ENCODE measurements around the gene DSCAML1.

DSCAML1 gene

GRCh38 chr11:117724104-117724503, 72.9 kb downstream of the DSCAML1 start:
- Histone ChIP-seq H3K79me2 (ENCODE audit: low read length) (no peaks in the 10 kb centered on the region), H3K4me2 (ENCODE audit: low read length) (no peak overlapping the region)

GRCh38 chr11:117723277-117724024, 73.6 kb downstream of the DSCAML1 start:
- Histone ChIP-seq H2AFZ (ENCODE audit: low read depth, low read length) (no peak overlapping the region), H4K20me1 (ENCODE audit: insufficient read depth, low read length) (no peaks in the 10 kb centered on the region), H3K9ac (ENCODE audit: low read length) (no peak overlapping the region), H3K9me3 (ENCODE audit: insufficient read depth, low read length) (no peaks in the 10 kb centered on the region), H3K79me2 (ENCODE audit: low read length) (no peaks in the 10 kb centered on the region), H3K27ac (ENCODE audit: low read length) (no peak overlapping the region), H3K27me3 (ENCODE audit: low read depth, low read length) (peaks cover 32% of the 10 kb centered on the region), H3K4me2 (ENCODE audit: low read length) (no peak overlapping the region), H3K4me1 (ENCODE audit: low read length) (no peaks in the 10 kb centered on the region), H3K36me3 (replicated peaks; ENCODE audit: low read depth, low read length) (no peaks in the 10 kb centered on the region), H3K4me3 (ENCODE audit: low read length) (no peak overlapping the region)
- TF ChIP-seq EZH2phosphoT487 (IDR thresholded peaks at IDR 0.05; ENCODE audit: low read depth) (no peak), CTCF (IDR thresholded peaks at IDR 0.05; ENCODE audit: low read depth, low read length) (no peak)

More at GRCh38 chr11:117724104-117724503, 72.9 kb downstream of the DSCAML1 start:
- Histone ChIP-seq H3K27ac (ENCODE audit: low read length) (no peak overlapping the region), H3K4me1 (ENCODE audit: low read length) (no peaks in the 10 kb centered on the region), H3K36me3 (replicated peaks; ENCODE audit: low read depth, low read length) (no peaks in the 10 kb centered on the region), H3K27me3 (ENCODE audit: low read depth, low read length) (peaks cover 38% of the 10 kb centered on the region), H3K9me3 (ENCODE audit: insufficient read depth, low read length) (no peaks in the 10 kb centered on the region), H3K9ac (ENCODE audit: low read length) (no peak overlapping the region), H2AFZ (ENCODE audit: low read depth, low read length) (no peak overlapping the region), H3K4me3 (ENCODE audit: low read length) (no peak overlapping the region), H4K20me1 (ENCODE audit: insufficient read depth, low read length) (no peaks in the 10 kb centered on the region)
- TF ChIP-seq CTCF (IDR thresholded peaks at IDR 0.05; ENCODE audit: low read depth, low read length) (no peak), EZH2phosphoT487 (IDR thresholded peaks at IDR 0.05; ENCODE audit: low read depth) (no peak)

GRCh38 chr11:117722082-117722481, 74.9 kb downstream of the DSCAML1 start:
- H3K4me1 ChIP-seq (ENCODE audit: low read length) = no peaks in the 10 kb centered on the region
- H2AFZ ChIP-seq (ENCODE audit: low read depth, low read length) = no peak overlapping the region
- no peak overlapping the region for H3K27ac ChIP-seq (ENCODE audit: low read length)
- no peak overlapping the region for H3K4me3 ChIP-seq (ENCODE audit: low read length)
- TF ChIP-seq EZH2phosphoT487 (IDR thresholded peaks at IDR 0.05; ENCODE audit: low read depth) (no peak), CTCF (IDR thresholded peaks at IDR 0.05; ENCODE audit: low read depth, low read length) (no peak)
- no peak overlapping the region for H3K4me2 ChIP-seq (ENCODE audit: low read length)
- no peaks in the 10 kb centered on the region for H4K20me1 ChIP-seq (ENCODE audit: insufficient read depth, low read length)
- H3K9me3 ChIP-seq (ENCODE audit: insufficient read depth, low read length) = no peaks in the 10 kb centered on the region
- H3K79me2 ChIP-seq (ENCODE audit: low read length) = no peaks in the 10 kb centered on the region
- peaks cover 21% of the 10 kb centered on the region for H3K27me3 ChIP-seq (ENCODE audit: low read depth, low read length)
- H3K36me3 ChIP-seq (replicated peaks; ENCODE audit: low read depth, low read length) = no peaks in the 10 kb centered on the region
- H3K9ac ChIP-seq (ENCODE audit: low read length) = no peak overlapping the region

GRCh38 chr11:117720061-117720511, 76.9 kb downstream of the DSCAML1 start:
- no peaks in the 10 kb centered on the region for H3K9me3 ChIP-seq (ENCODE audit: insufficient read depth, low read length)
- peaks cover 21% of the 10 kb centered on the region for H3K27me3 ChIP-seq (ENCODE audit: low read depth, low read length)
- TF ChIP-seq EZH2phosphoT487 (IDR thresholded peaks at IDR 0.05; ENCODE audit: low read depth) (no peak), CTCF (IDR thresholded peaks at IDR 0.05; ENCODE audit: low read depth, low read length) (no peak)
- H4K20me1 ChIP-seq (ENCODE audit: insufficient read depth, low read length) = no peaks in the 10 kb centered on the region
- H3K27ac ChIP-seq (ENCODE audit: low read length) = no peak overlapping the region
- no peaks in the 10 kb centered on the region for H3K4me1 ChIP-seq (ENCODE audit: low read length)
- H3K79me2 ChIP-seq (ENCODE audit: low read length) = no peaks in the 10 kb centered on the region
- H3K4me2 ChIP-seq (ENCODE audit: low read length) = no peak overlapping the region
- no peak overlapping the region for H3K9ac ChIP-seq (ENCODE audit: low read length)
- no peak overlapping the region for H2AFZ ChIP-seq (ENCODE audit: low read depth, low read length)
- no peaks in the 10 kb centered on the region for H3K36me3 ChIP-seq (replicated peaks; ENCODE audit: low read depth, low read length)
- H3K4me3 ChIP-seq (ENCODE audit: low read length) = no peak overlapping the region
